NCI-H2171 (cell line): ENCODE measurements around the gene SELENOP.
"Not testable (repeated sequence)": the region's sequence is repeated elsewhere in the genome, so short reads cannot be mapped to it uniquely, and the experiment has no call there.

Experiments used
- DNase-seq: peaks from one replicate; lab custom pipeline; 2025; lab: John Stamatoyannopoulos, UW

SELENOP gene

GRCh38 chr5:42826757-42827515 is 15.2 kb upstream of the SELENOP start:
- DNase-seq: no peak

DNA sequence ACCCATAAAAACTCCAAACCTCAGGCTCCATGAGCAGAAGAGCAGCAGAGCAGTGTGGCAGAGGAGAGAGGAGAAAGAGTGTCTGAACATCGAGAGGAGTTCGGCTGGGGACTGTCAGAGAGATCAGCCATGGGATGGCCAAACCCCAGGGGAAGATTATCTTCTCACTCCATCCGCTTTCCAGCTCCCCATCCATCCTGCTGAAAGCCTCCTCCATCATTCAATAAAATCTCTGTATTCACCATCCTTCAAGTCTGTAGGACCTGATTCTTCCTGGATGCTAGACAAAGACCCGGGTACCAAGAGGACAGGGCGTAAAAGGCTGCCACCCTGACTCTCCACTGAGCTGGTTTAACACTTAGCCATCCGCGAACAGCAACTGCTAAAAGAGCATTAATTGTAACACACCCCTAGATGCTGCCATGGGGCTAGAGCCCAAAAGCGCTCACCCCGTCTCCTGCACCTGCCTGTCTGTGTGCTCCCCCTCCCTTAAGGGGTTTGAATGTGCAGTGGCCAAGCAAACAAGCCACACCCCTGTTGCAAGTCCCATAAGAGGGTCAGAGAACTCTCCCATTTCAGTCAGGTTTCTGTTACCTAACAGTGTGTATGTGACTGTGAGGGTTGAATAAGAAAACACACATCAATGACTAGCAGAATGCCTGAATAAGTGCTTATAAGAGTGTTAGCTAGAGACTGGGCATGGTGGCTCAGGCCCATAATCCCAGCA is 13.9 kb upstream of the SELENOP start:
- no peak for DNase-seq

DNA sequence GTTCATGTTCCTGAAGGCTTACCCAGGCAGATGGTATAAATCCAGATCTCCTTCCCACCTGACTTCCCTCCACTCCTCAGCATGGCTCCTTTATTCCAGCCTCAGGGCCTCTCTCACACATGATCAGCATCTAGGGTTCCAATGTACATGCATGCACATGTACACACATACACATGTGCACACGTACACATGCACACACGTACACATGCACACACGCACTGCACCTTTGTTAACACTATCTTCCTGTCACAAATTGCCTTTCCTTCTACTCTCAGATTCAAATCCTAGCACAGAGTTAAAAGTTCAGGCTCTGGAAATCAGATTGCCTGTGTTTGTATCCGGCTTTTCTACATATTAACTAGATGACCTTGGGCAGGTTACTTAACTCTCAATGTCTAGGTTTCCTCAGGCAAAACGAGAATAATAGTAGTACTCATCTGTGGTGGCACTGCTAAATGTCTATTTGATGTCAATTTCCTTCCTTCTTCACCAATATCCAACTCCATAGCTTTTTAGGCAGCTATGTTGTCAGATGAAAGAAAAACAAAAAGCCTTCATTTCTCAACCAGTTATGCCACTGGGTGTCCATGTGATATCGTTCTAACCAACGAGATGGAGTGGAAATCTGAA is 12.8 kb upstream of the SELENOP start:
- no peak for DNase-seq

- DNase-seq: no peak
These were observed 10.9 kb upstream of the SELENOP start for GRCh38 chr5:42822548-42822947.

DNA sequence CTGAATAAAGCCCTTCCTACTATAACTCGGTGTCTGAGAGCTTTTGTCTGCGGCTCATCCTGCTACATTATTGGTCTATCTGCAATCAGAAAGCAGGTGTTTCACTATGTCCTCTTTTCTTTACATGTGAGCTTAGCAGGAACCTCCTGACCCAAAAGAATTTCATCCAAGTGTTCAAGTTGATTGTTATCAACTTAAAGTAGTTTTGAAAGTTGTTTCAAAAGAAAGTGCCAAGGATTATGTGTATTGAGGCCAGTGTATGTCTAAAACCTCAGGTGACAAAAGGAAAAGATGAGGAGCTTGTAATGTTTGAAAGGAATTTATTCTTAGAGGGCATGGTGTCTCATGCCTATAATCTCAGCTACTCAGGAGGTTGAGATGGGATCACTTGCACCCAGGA is 8.1 kb upstream of the SELENOP start:
- DNase-seq: no peak

GRCh38 chr5:42816546-42816945 is 4.9 kb upstream of the SELENOP start:
- not testable (repeated sequence) for DNase-seq

DNA sequence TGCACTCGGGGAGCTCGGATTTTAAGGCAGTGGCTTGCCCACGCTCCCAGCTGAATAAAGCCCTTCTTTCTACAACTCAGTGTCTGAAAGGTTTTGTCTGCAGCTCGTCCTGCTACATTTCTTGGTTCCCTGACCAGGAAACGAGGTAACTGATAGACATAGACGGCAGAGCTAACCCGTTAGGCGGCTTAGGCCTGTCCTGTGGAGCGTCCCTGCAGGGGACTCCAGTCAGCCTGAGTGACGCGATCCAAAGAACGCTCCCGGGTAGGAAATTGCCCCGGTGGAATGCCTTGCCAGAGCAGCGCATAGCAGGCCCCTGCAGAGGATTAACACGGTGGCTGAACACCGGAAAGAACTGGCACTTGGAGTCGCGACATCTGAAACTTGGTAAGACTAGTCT is 1.8 kb upstream of the SELENOP start:
- no peak for DNase-seq

DNA sequence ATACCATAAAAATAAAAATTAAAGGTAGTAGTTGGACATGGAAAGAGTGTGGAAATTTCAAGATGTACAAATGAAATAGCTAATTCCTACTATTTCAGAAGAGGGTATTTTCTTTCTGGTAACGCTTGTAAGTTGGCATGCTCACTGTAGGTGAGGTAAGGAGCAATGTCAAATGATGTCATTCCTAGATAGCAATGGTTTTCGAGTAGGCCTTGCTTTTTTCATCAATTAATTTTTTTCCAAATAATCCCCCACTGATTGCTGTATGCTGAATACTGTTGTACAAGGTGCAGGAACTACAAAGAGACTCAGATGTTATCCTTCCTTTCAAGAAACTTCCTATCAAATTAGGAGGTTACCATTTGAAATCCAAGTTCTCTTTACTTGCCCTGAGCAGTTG is 928 bp upstream of the SELENOP start:
- DNase-seq: no peak

GRCh38 chr5:42810834-42811590 is 680 bp downstream of the SELENOP start:
- no peak for DNase-seq

DNA sequence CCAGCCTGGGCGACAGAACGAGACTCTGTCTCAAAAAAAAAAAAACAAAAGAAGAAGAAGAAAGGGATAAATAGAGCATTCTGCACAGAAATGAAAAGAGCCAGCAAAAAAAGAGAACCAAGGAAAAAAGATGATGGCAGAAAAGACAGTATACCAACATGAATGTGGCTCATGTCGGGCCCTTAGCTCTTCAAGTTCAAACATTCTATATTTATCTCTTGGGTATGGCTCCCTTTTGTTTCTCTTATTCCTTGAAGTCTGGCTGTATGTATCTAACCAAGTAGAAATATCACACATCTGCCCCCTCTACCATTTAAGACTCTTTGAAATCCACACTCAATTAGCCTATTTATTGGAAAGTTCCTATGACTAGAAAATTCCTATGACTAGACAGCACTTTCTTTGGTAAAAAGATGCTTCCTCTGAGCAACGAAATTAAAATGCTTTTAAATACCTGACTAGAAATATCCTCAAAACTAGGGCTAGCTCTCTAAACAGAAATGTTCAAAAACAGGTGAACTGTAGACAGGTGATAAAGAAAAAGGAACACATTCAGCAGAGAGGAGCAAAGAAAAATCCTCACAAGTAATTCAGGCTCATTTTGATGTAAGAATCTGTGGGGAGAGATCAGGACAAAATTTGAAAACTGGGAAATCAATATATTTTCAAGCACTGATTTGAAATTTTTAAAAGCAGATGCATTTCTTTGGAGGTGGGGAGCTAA is 2.6 kb downstream of the SELENOP start:
- no peak for DNase-seq

GRCh38 chr5:42807722-42808447 is 3.8 kb downstream of the SELENOP start:
- no peak for DNase-seq

DNA sequence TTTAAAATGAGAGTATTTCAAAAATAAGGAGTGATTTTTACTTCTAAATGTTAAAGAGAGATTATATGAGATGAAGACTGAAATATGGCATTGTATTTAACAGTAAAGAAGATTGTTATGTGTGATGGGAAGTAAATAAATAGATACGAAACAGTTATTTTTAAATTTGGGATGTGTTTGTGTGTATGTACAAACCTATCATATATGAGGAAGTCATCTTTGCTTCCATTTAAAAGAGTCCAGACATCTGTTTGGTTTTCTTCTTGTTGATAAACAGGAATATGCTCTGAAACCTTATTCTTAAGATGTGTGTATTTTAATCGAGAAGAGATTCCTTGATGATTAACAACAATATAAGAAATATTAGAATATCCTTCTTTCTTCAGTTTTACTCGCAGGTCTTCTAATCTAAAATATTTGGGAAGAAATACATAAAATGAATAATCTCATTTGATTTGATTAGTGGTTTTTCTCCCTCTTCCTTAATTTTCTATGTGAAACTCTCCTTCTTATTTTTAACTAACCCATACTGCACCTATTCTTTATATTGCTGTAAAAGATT is 4.9 kb downstream of the SELENOP start:
- no peak for DNase-seq

DNA sequence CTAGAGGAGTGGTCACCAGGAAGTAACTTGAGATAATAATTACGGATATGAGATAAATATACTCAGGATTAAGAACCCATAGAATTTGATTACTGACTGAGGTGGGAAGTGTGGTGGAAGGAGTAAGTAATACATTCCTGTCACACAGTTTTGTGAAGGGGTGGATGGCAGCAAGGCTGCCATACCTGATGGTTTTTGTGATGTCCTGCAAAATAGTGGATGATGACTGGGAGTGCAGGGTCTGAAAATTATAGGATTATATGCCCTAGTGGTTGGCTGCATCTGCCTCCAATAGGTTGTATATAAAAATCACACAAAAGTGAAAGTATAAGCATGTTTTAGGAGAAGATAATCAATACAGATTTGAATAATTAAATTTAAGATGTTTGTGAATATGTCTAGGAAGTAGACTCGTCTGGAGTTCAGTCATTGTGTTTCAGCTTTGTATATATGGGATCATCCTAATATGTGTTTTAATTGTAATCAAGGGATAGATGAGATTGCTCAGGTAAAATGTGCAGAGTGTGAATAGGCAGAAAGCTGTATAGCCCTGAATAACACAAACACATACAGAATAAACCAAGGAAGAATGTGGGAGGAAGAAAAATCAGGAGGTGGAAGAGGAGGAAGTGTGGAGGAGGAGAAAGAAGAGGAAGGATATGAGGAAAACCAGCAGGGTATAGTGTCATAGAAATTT is 5.5 kb downstream of the SELENOP start:
- DNase-seq: no peak

DNA sequence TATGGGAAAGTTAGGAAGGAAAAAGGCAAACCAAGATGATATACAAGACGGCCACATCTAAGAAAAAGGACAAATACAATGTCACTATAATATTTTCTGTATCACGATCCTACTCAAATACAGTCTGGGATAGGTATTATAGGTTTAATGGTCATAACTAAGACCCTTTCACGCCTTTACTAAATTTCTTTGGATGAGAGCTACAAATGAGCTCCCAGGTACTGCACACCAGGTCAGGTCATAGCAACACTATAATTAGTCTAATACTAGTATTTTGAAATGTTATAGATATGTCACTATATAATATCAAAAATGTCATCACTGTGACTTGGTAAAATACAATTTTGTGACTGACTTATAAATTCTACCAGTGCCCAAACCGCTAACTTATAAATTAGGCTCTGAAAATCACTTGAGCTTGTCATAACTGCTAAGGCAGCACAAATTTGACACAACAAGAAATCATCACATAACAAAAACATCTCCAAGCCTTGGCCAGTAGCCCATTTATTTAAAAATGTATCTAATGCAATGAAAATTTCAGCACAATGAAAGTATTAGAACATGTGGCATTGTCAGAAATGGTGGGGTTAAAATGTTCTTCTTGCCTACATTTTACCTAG is 6.9 kb downstream of the SELENOP start:
- no peak for DNase-seq

GRCh38 chr5:42801516-42802166 is 10.1 kb downstream of the SELENOP start:
- no peak for DNase-seq

GRCh38 chr5:42800748-42801330 is 10.9 kb downstream of the SELENOP start:
- DNase-seq: no peak

DNA sequence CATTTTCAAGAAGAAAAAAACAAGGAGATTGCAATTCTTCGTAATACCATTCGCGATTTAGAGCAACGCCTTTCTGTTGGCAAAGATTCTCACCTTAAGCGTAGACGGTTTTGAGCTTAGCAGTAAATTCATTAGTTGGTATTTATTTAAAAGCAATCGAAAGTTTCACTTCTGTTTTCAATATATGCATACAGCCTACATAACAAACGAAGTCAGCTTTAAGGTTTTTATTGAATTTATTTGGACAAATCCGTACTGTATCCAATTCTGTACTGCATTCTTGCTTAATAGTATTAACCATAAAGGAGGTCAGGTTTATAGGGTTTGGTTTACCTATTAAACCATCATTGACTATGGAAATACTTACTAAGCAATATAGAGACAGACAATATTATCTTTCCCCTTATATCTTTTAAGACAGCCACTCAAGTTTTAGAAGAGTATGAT is 12.0 kb downstream of the SELENOP start:
- no peak for DNase-seq

GRCh38 chr5:42799241-42799608 is 12.5 kb downstream of the SELENOP start:
- DNase-seq: no peak
